NCI-H146 treated with DMSO at 0.1 percent for 48 hours (cell line): ENCODE data around the gene PTBP3.

ENCODE experiments used
- DNase-seq: peaks from one replicate; lab custom pipeline; 2025; ENCODE audit not compliant: unreplicated experiment; lab: John Stamatoyannopoulos, UW

PTBP3 gene

DNA sequence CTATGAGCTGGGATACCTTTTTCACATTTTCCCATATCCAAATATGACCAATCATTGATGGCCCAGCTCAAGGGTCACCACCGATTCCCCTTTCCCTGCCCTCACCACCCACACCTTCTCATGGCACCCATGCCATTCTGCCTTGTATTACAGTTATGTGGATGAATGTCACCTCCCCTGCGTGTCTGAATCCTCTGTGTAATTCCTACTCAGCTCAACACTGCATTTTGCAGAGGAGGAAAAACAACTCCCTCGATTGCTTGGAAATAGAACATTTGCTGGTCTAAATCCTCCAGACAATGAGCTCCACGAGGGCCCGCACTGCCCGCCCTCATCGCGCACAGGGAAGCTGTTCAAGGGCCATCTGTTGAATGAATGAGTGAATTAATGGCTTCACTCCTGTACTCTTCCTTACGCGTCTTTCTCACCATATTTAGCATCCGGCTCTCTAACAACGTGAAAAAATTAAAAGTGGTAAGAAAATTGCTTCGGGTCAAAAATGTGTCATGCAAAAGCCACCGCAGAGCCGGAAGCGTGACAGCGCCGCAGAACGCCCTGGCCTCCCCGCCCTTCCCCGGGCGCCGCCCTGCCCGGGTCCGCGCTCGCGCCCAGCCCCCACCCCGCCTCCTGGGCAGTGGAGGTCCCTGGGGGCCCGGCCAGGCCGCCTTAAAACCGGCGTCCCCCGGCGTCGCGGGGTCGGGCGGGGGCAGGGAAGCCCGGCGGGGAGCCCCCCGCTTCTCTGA is 159.0 kb downstream of the PTBP3 start:
- DNase-seq, result no peak

GRCh38 chr9:112173489-112174221 is 159.8 kb downstream of the PTBP3 start:
- no peak for DNase-seq

DNA sequence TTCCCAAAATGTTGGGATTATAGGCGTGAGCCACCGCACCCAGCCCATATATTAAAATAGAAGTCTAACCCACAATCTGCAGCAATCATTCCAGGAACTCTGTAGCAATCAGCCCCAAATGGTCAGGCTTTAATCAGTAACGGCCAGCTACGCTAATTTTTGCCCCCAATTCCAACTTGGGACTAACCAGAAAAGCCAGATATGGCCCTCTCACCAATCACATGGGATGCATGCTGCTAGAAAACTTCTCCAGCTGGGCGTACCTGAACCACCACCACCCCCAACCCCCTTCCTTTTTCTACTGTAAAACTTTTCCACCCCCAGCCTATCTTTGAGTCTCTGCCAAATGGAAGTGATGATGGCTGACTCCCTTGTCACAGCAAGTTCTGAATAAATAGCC is 162.5 kb downstream of the PTBP3 start:
- DNase-seq, result no peak

DNA sequence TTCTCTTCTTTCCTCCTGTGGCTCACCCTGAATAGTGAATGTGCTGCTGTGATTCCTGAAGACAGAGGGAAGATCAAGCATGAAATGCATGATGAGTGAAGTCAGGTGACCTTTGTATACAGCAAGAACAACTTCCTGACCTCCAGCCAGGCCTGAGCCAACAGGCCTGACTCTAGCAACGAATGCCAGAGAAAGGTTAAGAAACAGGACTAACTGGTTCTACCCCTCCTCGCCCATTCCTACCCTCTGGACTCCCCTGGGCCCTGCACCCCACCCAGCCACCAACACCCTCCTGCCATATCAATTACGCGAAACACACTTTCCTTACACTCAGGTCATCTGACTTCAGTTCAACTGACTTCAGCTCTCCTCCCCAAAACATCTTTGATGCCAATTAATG is 163.2 kb downstream of the PTBP3 start:
- no peak for DNase-seq

GRCh38 chr9:112169368-112169767 is 164.1 kb downstream of the PTBP3 start:
- DNase-seq, result no peak

DNA sequence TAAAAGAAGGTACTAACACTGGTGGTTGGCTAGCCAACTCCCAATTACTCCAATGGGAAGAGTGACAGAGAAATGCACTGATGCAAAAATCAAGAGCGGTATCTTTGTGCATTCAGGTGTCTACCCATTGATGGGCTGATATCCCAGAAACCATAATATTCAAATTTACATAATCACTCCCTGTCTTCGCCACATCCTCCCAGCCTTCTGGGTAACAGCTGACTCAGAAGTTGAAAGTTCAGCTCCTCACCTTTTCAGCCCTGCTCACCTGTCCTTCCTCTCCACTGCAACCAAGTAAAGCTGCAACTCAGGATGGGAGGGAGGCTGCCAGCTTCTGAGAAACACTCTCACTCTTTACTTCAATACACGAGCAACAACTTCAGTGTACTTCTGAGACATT is 165.2 kb downstream of the PTBP3 start:
- DNase-seq, result no peak
